HG03521 (cell line): ENCODE data around the gene FYN.

Experiments used
- ATAC-seq: cut with Tn5 transposase; IDR thresholded peaks from one replicate; pipeline ENCODE4 v1.9.1; 2021; ENCODE audit warnings: mild to moderate bottlenecking, moderate library complexity; ENCODE audit not compliant: unreplicated experiment

Gene FYN

DNA sequence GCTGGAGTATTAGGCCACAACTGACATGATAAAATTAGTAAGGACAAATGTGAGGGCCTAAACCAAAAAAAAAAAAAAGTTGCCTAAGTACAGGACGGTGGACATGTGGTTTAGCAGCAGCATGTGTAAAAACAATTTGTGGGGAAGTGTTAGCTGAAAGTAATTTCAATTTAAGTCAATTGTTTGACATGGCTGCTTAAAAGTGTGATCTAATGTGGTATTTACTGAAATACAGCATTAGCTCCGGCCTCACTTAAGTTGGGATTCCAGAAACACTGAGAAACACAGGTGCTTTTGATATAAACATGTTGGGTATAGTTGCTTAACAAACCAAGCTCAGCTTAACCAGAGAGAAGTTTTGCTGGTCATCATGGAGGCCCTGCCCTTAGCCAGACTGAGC, 119.7 kb downstream of the FYN start:
- ATAC-seq = no peak

DNA sequence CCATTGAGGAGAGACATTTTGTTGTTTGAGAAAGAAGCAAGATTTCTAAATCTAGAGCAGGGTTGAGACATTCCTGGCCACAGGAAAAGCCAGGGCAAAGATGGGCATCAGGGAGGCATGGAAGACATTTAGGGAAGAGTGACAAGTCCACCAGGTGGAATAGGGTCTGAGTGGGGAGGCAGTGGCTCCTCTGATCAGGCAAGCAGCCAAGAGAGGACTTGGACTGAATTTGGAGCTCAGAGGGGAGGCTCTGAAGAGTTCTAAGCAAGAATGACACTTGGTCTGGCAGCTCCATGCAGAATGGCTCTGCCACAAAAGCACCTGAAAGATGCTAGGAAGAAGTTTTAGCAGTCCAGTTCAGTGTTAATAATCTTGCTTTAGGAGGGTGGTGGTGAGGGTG, 120.8 kb downstream of the FYN start:
- no peak for ATAC-seq

DNA sequence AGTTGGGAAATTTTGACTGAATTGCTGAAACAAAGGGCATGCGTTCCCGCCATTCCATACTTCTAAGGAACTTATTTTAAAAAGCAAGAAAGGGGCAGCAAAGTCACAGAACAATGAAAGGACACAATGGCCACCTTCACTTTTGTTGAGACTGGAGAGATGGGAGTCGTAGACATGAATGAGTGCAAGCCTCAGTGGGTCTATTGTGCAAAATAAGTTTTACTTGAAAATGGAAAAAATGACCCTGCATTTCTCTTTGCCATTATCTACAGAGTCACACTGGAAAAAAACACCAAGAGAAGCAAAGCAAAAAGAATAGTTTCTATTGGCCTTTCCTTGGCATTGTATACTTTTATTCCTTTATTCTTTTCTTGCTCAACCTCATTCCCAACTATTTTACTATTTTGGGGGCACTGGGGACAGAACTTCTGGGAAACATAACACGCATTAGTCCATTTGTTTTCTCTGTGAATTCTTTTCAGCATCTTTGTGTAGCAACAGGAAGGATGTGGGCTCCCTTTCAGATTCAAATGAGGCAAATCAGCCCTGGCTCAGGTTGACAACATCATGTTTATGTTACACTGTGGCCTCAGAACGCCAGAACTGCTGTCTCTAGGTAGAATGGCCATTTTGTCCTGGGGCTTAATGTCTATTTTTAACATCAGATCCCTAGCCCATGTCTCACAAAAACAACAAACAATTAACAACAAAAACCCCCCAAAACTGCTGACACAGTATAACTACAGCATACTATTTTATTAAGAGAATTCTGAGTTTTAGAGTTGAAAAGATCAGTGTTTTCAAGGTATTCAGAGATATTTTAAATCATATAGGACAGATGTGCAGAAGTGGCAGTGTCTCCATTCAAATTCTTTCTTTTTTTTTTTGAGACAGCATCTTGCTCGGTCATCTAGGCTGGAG, 122.2 kb downstream of the FYN start:
- ATAC-seq = peak; percentile 95

DNA sequence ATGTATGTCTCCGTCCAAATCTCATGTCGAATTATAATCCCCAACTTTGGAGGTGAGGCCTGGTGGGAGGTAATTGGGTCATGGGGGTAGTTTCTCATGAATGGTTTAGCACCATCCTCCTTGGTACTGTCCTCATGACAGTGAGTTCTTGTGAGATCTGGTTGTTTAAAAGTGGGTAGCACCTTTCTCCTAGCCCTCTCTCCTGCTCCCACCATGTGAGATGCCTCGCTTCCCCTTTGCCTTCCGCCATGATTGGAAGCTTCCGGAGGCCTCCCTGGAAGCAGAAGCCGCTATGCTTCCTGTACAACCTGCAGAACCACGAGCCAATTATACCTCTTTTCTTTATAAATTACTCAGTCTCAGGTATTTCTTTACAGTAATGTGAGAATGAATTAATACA, 123.1 kb downstream of the FYN start:
- no peak for ATAC-seq

DNA sequence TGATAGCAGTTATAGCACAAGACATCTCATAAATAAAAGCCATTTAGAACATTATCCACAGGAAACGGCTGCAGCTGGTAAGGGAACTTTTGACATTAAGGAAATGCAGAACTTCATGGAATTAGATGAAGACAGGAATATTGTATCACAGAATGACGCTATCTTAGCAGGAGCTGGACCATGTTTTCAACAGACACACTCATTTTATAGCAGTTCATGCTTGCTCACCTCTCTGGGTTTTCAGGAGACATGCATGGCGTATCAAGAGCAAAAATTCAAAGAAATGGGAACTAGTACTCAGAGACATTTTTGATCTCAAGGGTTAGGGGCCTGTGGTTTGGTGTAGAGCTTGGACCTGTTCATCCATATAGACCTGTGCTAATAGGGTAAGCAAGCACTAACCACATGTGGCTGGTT, 125.0 kb downstream of the FYN start:
- no peak for ATAC-seq

DNA sequence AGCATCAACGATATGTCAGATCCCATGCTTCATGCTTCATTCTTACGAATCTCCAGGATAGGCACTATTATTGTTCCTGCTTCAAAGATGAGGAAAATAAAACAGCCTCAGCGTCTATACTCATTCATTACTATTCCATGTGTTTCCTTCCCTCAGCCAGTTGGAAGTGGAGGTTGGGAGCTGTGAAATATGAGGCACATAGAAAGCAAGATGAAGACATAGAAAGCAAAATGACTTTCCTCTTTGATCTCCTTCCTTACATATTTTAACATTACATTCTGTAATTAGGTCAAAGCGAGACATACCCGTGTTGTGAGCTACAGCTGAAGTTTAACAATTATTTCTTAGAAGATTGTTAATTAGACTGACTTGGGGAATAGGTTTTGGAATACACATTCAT, 125.4 kb downstream of the FYN start:
- ATAC-seq = no peak

DNA sequence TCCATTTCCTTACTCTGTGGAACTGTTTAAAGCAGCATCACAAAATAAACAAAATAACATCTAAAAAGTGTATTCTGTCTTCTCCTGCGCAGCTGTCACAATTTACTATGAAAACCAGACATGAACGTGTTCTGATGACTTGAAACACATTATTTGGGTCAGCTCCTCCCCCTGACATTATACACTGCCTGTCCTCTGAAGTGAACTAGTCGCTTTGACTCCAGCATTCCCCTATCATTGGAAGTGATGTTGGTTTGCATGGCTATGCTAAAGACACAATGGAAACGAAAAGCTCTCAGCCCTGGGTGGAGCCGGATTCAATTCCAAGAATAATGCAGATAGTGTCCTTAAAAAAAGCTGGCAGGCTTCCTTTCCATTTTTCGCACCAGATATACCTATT, 125.9 kb downstream of the FYN start:
- ATAC-seq = no peak

DNA sequence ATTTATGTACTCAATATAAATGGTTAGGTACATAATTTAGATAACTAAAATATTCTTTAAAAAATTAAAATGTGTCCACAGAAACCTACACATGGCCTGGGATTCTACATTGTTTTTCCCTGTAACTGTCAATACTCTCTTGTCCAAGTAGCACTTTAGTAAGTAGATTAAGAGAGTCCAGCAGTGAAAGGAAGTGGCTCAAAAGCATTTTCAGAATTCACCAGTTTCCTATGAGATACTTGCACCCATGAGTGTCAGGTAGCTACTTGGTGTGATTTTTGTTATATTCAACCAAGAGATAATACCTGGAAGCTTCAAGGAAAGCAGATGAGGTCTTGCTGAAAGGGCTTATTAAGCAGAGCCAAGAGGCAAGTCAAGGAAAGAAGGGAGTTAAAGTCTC, 126.3 kb downstream of the FYN start:
- no peak for ATAC-seq

DNA sequence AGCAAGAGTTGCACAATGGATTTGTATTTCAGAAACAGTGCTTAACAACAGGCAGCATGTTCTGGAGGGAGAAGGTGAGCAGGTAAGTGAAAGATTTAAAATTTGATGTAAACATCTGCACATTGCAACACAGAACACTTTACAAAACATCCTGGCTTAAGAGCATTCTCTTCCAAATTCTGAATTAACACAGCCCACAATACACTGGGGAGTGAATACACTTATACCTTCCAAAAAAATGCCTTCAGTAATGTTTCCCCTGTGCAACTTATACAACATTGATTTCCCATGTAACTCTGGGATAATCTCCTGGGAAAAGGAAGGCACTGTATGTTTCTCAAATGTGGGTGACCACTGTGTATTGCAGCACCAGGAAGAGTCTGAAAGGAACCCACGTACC, 127.6 kb downstream of the FYN start:
- ATAC-seq = no peak

DNA sequence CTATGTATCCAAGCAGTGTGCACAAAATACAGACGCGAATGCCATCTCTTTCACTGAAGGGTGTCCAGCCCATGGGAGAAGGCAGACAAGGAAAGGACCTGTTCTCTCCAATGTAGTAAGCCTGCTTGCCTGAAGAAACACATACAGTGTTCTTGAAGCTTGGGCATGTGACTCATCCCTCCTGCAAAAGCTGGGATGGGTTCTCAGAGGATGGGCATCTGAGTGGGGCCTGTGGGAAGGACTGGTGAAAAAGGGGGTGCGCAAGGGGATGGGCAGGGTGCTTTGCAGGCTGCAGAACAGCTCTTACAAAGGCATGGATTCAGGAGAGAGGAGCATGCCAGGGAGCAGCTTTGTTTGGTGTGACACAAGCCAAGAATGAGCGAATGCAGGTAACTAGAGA, 128.1 kb downstream of the FYN start:
- no peak for ATAC-seq

DNA sequence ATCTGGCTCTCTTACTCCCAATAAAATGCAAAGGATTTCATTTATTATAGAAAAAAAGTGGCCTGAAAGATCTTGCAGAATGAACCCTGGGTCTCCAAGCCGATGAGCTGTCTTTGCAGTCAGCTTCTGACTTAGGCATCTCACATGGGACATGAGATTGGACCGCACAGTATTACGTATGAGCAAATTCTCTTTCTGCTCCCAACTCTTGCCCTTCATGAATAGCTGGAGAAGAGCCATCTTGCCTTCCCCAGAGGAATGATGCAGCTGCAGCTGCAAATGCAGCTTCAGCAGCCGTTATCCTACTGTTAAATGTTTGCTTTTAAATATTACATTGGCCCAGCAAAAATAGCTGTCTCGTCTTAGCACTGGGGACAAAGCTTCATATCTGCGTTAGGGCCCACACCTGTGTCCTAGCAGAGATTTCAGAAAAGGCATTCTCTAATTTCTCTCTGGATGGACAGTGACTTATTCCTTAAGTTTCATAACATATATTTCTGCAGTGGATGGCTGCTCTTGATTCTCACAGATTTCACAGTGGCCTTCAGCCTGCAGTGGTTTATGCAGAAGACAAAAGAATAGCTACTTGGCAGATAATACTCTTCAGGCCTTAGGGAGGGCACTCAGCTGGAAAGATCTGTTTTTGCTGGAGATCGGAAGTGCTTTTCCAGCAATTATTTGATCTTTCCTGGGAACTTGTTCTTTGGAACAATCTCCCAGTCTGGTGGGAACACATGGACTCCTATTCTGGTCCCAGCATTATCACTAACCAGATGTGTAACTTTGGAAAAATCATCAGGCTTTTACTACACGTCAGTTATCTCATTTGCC, 129.2 kb downstream of the FYN start:
- no peak for ATAC-seq

DNA sequence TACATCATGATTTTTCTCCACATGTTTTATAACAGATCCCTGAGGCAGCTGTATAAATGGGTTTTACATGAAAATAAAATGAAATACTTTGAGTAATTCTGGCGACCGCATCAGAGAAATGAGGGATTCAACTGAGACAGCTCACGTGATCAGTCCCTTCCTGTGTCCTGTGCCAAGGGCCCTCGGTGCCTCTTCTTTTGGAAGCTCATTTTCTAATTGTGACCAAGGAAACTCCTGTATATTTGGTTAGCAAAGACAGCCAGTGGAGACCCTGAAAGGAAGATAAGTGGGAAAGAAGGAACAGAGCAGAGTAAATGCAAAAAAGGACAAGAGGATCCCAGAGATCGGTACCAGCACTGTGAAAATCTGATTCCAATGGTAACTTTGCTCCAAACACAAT, 129.9 kb downstream of the FYN start:
- ATAC-seq = no peak

DNA sequence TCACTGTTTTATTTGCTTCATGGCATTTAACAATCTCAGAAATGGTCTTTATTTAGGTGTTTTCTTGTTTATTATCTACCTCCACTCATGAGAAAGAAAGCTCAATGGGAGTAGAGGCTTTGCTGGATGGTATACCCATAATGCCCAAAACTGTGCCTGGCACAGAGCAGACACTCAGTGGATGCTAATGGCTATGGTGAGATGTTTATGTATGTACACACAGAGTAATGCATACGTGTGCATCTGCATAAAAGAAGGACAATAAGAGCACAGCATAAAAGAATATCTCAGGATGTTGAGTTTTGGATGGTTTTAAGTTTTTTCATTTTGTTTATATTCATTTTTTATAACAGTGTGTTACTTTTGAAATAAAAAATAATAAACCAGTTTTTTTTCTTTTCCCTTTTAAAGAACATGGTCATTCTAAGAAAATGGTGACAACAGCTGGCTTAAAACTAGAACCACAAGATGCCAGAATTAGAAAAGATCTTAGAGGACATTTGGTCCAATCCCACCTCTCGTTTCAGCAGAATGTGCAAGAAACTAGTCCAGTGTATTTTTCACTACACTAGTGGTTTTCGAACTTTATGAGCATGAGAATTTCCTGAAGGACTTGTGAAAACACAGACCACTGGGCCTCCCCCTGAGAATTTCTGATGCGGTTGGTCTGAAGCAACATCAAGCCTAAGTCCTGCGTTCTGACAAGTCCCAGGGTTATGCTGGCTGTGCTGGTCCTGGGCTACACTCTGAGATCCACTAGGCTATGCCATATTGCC, 131.9 kb downstream of the FYN start:
- ATAC-seq = peak; percentile 48

DNA sequence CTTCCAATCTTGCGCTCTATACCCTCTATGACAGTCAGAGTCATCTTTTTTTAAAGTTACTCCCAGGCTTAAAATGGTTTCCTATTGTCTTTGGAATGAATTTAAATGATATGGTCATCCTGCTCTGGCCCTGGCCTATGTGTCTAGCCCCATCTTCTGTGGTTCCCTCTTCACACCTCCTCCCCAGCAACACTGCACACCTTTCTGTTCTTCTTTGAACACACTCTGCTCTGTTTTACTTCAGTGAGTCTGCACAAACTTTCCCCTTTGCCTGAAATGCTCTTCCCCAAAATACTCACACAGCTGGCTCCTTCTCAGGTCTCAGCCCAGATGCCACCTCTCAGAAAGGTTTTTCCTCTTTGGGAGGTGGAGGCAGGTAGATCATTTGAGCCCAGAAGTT, 132.7 kb downstream of the FYN start:
- no peak for ATAC-seq

DNA sequence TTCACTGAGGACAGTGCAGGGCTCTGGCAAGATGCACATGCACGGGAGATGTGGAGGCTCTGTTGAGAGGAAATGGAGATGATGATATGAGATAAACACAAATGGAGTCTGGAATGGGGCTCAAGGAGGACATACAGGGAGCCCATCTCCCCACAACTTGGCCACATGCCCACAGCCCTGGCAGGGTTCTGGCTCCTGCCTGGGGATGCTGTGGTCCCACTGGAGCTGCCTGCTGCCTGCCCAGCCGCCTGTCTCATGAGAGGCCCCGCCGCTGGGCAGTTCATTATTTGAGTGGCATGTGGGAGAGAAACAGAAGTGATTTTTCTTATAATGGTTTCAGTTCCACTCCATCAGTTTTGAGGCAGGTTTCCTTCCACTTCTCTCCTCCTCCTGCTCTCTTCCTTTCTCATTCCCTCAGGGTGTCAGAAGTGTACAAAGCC, 134.0 kb downstream of the FYN start:
- no peak for ATAC-seq

DNA sequence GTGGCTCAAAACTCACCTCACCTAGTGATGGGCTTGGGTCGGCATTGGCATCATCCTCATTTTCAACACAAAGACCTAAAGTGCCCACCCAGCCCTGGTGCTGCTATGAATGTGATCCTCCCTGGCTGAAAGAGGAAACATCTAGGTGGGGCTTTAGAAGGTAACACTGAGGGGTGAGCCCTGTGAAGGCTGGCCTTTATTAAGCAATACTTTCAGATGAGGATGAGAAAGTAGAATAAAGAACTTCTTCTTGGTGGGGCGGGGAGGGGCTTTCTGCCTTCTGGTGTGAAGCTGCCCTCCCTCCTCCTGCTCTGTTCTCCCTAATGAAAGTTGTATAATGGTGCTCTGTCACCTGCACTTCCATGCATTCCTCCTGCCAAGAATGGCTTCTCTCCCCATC, 134.6 kb downstream of the FYN start:
- no peak for ATAC-seq

DNA sequence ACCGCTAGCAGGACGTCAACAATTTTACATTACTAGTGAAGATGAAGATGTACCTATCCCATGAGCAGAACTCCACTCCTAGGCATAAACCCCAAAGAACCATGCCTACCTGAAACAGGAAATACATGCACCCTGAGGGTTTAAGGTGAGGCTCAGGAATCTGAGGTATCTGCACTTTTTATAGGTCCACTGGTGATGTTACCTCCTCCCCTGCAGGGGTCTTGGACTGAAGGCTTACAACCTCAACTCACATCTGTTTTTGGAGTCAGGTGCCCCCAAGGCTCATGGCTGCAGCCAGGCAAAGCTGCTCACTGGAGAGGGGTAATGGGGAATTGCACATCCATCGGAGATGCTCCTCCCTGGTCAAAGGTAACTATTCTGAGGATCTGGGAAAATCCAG, 135.1 kb downstream of the FYN start:
- ATAC-seq = no peak

DNA sequence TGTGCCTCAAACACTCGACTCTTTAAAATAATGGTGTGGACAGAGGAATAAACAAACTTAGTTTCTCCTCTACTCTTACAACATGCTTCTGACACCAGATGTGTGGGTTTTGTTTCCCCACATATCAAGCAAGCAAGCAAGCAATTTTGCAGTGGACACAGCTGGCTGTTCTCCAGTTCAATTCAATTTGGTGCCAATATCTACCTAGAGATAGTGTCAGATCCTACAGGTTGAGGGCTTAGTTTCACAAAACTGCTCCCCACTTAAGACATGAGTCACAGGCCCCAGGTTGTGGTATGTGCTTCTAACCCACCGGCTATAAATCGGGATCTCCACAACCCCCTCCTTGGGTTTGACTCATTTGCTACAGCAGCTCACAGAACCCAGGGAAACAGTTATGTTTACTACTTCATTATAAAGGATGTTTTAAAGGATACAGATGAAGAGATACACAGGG, 136.2 kb downstream of the FYN start:
- no peak for ATAC-seq

DNA sequence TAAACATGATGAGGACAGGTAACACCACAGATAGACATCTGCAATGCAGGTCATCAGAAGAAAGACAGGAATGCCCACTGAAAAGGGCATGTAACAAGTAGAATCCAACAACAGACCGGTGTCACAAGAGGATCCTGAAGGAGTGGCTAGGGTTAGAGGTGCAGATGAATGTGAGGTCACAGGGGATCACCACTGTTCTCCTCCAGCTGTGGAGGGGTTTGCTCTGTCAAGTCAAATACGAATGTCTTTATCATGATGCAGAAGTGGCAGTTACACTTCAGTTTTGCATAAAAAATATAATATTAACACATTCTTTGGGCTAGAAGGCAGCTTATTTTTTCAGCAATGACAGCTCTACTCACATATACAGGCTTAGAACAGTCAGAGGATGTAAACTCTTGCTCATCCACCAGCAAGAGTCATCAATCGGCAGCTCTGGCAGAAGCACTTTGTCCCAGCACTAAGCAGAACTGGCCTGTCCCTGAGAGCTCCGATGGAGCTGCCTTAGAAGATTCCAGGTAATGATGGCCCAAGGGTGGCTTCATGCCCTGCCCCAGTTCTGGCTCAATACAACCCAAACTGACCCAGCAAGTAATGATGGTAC, 137.1 kb downstream of the FYN start:
- ATAC-seq = no peak
